Neural cell (in vitro differentiated cells): ENCODE data around the gene TIAM1. TPM values are rescaled to one million over a fixed set of nuclear protein-coding genes. Genes with fewer than 3 reads are reported as not detected.

Experiments
- H2AFZ ChIP-seq: fragments of 200-600, 300-800 bp; sonication (generic), shearing (Covaris generic); 2 replicates; pipeline ENCODE4 v1.6.0; 2014; ENCODE audit warnings: low read depth, mild to moderate bottlenecking, antibody characterized with exemption, low read length, moderate library complexity
- H3F3A ChIP-seq: fragments of 200-600 bp; shearing (Covaris generic); 2 replicates; pipeline ENCODE4 v1.6.1; 2016; ENCODE audit warnings: mild to moderate bottlenecking, moderate library complexity, mixed read lengths, antibody characterized with exemption, low read length; ENCODE audit not compliant: insufficient read depth, poor library complexity, severe bottlenecking
- H3K27ac ChIP-seq: fragments of 200-600, 300-800 bp; sonication (generic), shearing (Covaris generic); 2 replicates; pipeline ENCODE4 v1.5.1; 2014; ENCODE audit warnings: mild to moderate bottlenecking, low read length, moderate library complexity
- H3K27me3 ChIP-seq: fragments of 300-800, 200-600 bp; sonication (generic), shearing (Covaris generic); 2 replicates; pipeline ENCODE4 v1.6.0; 2014; ENCODE audit warnings: mild to moderate bottlenecking, low read depth, low read length, moderate library complexity; ENCODE audit not compliant: insufficient read depth
- H3K36me3 ChIP-seq: fragments of 300-800, 200-600 bp; sonication (generic), shearing (Covaris generic); 2 replicates; pipeline ENCODE4 v1.5.1; 2014; ENCODE audit warnings: mild to moderate bottlenecking, antibody characterized with exemption, low read length, moderate library complexity; ENCODE audit not compliant: insufficient read depth
- H3K4me2 ChIP-seq: fragments of 300-800, 200-600 bp; sonication (generic), shearing (Covaris generic); 2 replicates; pipeline ENCODE4 v1.6.0; 2014; ENCODE audit warnings: mild to moderate bottlenecking, low read length
- H3K4me3 ChIP-seq: fragments of 300-800, 200-600 bp; sonication (generic), shearing (Covaris generic); 2 replicates; pipeline ENCODE4 v1.5.1; 2014; ENCODE audit warnings: mild to moderate bottlenecking, low read length, moderate library complexity
- H3K79me2 ChIP-seq: fragments of 200-600 bp; shearing (Covaris generic); replicated peaks from 2 replicates; pipeline ENCODE4 v1.6.0; 2014; ENCODE audit warnings: mild to moderate bottlenecking, low read length, moderate library complexity; ENCODE audit not compliant: insufficient read depth
- H3K9ac ChIP-seq: fragments of 300-800, 200-600 bp; sonication (generic), shearing (Covaris generic); 2 replicates; pipeline ENCODE4 v1.6.1; 2016; ENCODE audit warnings: mild to moderate bottlenecking, low read length, mixed read lengths
- H3K9me2 ChIP-seq: fragments of 200-600 bp; shearing (Covaris generic); 2 replicates; pipeline ENCODE4 v1.6.1; 2016; ENCODE audit warnings: mild to moderate bottlenecking, low read length, mixed read lengths; ENCODE audit not compliant: insufficient read depth
- H3K9me3 ChIP-seq: fragments of 200-600, 300-800 bp; sonication (generic), shearing (Covaris generic); 2 replicates; pipeline ENCODE4 v1.6.1; 2016; ENCODE audit warnings: mild to moderate bottlenecking, mixed run types, low read length, moderate library complexity, mixed read lengths
- H4K20me1 ChIP-seq: fragments of 200-600 bp; shearing (Covaris generic); 2 replicates; pipeline ENCODE4 v1.6.1; 2016; ENCODE audit warnings: mild to moderate bottlenecking, mixed run types; ENCODE audit not compliant: insufficient read depth
- EP300 ChIP-seq: fragments of 450-650 bp; conservative IDR thresholded peaks from 2 replicates; pipeline ENCODE4 v1.6.1; 2014; ENCODE audit warnings: antibody characterized with exemption, mild to moderate bottlenecking, moderate library complexity; ENCODE audit not compliant: poor library complexity, severe bottlenecking
- EZH2 ChIP-seq: fragments of 200-600, 300-800 bp; shearing (Covaris generic), sonication (generic); IDR thresholded peaks from 2 replicates; pipeline ENCODE4 v1.6.1; 2014; ENCODE audit warnings: antibody characterized with exemption, low read length, borderline replicate concordance, mild to moderate bottlenecking; ENCODE audit not compliant: insufficient read depth, poor library complexity, severe bottlenecking
- MXI1 ChIP-seq: fragments of 450-650 bp; conservative IDR thresholded peaks from 2 replicates; pipeline ENCODE4 v1.6.1; 2014; ENCODE audit warnings: antibody characterized with exemption, mild to moderate bottlenecking; ENCODE audit not compliant: poor library complexity, severe bottlenecking
- POLR2AphosphoS5 ChIP-seq: IDR thresholded peaks from 2 replicates; pipeline ENCODE4 v1.6.1; 2012
- RAD21 ChIP-seq: fragments of 450-650 bp; conservative IDR thresholded peaks from 2 replicates; pipeline ENCODE4 v1.6.1; 2014; ENCODE audit warnings: antibody characterized with exemption, mild to moderate bottlenecking, moderate library complexity
- SMC3 ChIP-seq: fragments of 450-650 bp; conservative IDR thresholded peaks from 2 replicates; pipeline ENCODE4 v1.6.1; 2014; ENCODE audit warnings: antibody characterized with exemption, mild to moderate bottlenecking, moderate library complexity; ENCODE audit not compliant: poor library complexity
- TAF1 ChIP-seq: IDR thresholded peaks from 2 replicates; pipeline ENCODE4 v1.6.1; 2012; ENCODE audit warnings: low read depth
- polyA plus RNA-seq: library from polyadenylated mRNA; depleted of rRNA; stranded (reverse); fragments of >200 nt; gene quantifications from 2 replicates; pipeline ENCODE4 v1.2.3, GENCODE V29; 2014
- TF ChIP-seq, protein P1 (sequence below): fragments of 450-650 bp; IDR thresholded peaks from 2 replicates; pipeline ENCODE4 v1.5.1; 2014; ENCODE audit warnings: antibody characterized with exemption, mild to moderate bottlenecking, moderate library complexity; ENCODE audit not compliant: poor library complexity, severe bottlenecking
- TF ChIP-seq, protein P2 (sequence below): IDR thresholded peaks from 2 replicates; pipeline ENCODE4 v1.6.1; 2012; ENCODE audit warnings: borderline replicate concordance

TIAM1 gene
- polyA plus RNA-seq, 1 donor from 2014 or later, result 13.2 TPM

DNA sequence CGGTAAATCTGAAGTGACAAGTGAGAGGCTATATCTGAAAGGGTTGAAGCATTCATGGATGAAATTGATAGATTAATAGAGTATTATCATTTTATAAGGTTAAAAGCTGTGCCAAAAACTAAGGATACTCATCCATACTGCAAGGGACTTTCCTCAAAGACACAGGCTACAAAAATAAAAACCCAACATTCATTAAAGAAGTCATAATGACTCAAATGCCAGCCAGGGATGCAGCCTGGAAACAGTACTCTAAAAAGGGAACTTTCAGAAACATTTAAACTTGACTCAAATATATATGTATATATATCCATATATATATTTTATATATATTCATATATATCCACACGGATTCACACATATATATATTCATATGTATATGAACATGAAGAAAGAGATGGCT lies 1.1 kb upstream of the TIAM1 start:
- no peaks in the 10 kb centered on the region for H3K36me3 ChIP-seq
- H3K27me3 ChIP-seq, result peaks cover 19% of the 10 kb centered on the region
- no peaks in the 10 kb centered on the region for H3K79me2 ChIP-seq
- no peaks in the 10 kb centered on the region for H3F3A ChIP-seq
- no peak overlapping the region for H2AFZ ChIP-seq
- H4K20me1 ChIP-seq, result no peaks in the 10 kb centered on the region
- no peak overlapping the region for H3K27ac ChIP-seq
- TF ChIP-seq SMC3 (no peak), EZH2 (no peak), TAF1 (no peak), RAD21 (no peak), MXI1 (no peak), EP300 (no peak), POLR2AphosphoS5 (no peak)
- TF ChIP-seq, protein P1, sequence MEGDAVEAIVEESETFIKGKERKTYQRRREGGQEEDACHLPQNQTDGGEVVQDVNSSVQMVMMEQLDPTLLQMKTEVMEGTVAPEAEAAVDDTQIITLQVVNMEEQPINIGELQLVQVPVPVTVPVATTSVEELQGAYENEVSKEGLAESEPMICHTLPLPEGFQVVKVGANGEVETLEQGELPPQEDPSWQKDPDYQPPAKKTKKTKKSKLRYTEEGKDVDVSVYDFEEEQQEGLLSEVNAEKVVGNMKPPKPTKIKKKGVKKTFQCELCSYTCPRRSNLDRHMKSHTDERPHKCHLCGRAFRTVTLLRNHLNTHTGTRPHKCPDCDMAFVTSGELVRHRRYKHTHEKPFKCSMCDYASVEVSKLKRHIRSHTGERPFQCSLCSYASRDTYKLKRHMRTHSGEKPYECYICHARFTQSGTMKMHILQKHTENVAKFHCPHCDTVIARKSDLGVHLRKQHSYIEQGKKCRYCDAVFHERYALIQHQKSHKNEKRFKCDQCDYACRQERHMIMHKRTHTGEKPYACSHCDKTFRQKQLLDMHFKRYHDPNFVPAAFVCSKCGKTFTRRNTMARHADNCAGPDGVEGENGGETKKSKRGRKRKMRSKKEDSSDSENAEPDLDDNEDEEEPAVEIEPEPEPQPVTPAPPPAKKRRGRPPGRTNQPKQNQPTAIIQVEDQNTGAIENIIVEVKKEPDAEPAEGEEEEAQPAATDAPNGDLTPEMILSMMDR, result no peak
- TF ChIP-seq, protein P2, sequence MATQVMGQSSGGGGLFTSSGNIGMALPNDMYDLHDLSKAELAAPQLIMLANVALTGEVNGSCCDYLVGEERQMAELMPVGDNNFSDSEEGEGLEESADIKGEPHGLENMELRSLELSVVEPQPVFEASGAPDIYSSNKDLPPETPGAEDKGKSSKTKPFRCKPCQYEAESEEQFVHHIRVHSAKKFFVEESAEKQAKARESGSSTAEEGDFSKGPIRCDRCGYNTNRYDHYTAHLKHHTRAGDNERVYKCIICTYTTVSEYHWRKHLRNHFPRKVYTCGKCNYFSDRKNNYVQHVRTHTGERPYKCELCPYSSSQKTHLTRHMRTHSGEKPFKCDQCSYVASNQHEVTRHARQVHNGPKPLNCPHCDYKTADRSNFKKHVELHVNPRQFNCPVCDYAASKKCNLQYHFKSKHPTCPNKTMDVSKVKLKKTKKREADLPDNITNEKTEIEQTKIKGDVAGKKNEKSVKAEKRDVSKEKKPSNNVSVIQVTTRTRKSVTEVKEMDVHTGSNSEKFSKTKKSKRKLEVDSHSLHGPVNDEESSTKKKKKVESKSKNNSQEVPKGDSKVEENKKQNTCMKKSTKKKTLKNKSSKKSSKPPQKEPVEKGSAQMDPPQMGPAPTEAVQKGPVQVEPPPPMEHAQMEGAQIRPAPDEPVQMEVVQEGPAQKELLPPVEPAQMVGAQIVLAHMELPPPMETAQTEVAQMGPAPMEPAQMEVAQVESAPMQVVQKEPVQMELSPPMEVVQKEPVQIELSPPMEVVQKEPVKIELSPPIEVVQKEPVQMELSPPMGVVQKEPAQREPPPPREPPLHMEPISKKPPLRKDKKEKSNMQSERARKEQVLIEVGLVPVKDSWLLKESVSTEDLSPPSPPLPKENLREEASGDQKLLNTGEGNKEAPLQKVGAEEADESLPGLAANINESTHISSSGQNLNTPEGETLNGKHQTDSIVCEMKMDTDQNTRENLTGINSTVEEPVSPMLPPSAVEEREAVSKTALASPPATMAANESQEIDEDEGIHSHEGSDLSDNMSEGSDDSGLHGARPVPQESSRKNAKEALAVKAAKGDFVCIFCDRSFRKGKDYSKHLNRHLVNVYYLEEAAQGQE, result no peak
- peaks cover 7% of the 10 kb centered on the region for H3K9me3 ChIP-seq
- H3K4me2 ChIP-seq, result no peak overlapping the region
- H3K4me3 ChIP-seq, result no peak overlapping the region
- H3K9me2 ChIP-seq, result no peaks in the 10 kb centered on the region
- no peak overlapping the region for H3K9ac ChIP-seq

DNA sequence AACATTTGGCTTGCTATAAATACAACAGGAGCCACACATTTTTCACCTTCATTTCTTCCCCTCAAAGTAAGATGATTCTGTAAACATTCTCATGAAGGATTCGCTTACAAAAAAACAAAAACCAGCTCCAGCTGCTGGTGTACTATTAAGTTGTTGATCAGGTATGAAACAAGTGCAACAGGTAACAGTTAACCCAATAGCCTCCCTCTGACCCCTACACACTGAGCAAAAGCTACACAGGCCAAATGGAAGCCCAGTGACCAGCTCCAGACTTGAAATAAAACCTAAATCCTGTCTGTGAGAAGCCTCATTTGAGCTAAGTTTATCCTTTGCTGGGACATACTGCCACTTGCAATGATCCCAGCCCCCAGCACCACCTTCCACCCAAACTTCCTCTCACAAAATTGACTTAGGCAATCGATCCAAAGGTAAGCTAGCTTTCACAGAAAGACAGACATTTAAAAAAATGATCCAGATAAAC lies 991 bp downstream of the TIAM1 start:
- H3K9ac ChIP-seq, result no peak overlapping the region
- H3K4me3 ChIP-seq, result peak overlapping the region; percentile 70
- no peaks in the 10 kb centered on the region for H3K9me2 ChIP-seq
- no peak for TF ChIP-seq POLR2AphosphoS5
- no peak for TF ChIP-seq EP300
- no peak for TF ChIP-seq TAF1
- TF ChIP-seq, protein P2, result no peak
- no peak for TF ChIP-seq RAD21
- TF ChIP-seq SMC3, result no peak
- TF ChIP-seq, protein P1, result no peak
- no peak for TF ChIP-seq MXI1
- TF ChIP-seq EZH2, result no peak
- H3K27me3 ChIP-seq, result peaks cover 19% of the 10 kb centered on the region
- no peaks in the 10 kb centered on the region for H3F3A ChIP-seq
- no peaks in the 10 kb centered on the region for H3K79me2 ChIP-seq
- H3K4me2 ChIP-seq, result peak overlapping the region; percentile 65
- H3K36me3 ChIP-seq, result no peaks in the 10 kb centered on the region
- no peaks in the 10 kb centered on the region for H3K9me3 ChIP-seq
- no peaks in the 10 kb centered on the region for H4K20me1 ChIP-seq
- H3K27ac ChIP-seq, result no peak overlapping the region
- H2AFZ ChIP-seq, result no peak overlapping the region
